ENCODE results near the gene MOK. TPM values are rescaled to one million over a fixed set of nuclear protein-coding genes. Genes with fewer than 3 reads are reported as not detected.
A peak's percentile ranks its signal among the peaks of the same experiment; 100 is the strongest.

Gene MOK
- total RNA-seq, 2 donors from 2014 or later = 60.3 to 102 TPM

DNA sequence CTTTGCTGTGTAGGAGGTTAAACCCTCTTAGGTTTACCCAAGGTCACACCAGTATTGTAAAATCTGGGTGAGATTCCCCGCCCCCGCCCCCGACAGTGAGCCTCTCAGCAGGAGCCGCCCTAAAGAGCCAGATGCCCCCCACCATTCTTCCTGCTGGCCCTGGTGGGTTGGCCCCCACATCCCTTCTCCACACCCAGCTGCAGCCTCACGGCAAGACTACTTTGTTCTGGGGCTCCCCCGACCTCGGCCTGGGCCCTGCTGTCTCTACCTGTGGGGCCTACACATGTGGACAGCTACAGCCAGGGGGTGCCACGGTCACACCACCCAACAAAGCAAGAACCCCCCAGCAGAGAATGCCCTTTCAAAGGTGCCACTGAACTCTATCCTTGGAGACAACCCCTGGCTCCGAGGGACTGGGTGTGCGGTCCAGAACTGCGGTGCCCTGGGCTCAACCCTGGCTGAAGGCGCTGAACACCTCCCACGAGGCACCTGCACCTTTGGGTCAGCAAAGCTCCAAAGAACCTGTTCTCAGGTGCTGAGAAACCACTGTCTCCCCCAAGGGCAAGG is 82.9 kb downstream of the MOK start:
- Mint-ChIP-seq H3K36me3 (ENCODE audit: low read depth) (peaks cover 35% of the 10 kb centered on the region), H3K27me3 (ENCODE audit: insufficient read depth) (no peaks in the 10 kb centered on the region), H3K4me3 (no peak overlapping the region), H3K27ac (no peak overlapping the region), H3K4me1 (peaks cover 27% of the 10 kb centered on the region), H3K9me3 (no peaks in the 10 kb centered on the region)
- TF ChIP-seq, protein P1, sequence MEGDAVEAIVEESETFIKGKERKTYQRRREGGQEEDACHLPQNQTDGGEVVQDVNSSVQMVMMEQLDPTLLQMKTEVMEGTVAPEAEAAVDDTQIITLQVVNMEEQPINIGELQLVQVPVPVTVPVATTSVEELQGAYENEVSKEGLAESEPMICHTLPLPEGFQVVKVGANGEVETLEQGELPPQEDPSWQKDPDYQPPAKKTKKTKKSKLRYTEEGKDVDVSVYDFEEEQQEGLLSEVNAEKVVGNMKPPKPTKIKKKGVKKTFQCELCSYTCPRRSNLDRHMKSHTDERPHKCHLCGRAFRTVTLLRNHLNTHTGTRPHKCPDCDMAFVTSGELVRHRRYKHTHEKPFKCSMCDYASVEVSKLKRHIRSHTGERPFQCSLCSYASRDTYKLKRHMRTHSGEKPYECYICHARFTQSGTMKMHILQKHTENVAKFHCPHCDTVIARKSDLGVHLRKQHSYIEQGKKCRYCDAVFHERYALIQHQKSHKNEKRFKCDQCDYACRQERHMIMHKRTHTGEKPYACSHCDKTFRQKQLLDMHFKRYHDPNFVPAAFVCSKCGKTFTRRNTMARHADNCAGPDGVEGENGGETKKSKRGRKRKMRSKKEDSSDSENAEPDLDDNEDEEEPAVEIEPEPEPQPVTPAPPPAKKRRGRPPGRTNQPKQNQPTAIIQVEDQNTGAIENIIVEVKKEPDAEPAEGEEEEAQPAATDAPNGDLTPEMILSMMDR (conservative IDR thresholded peaks at IDR 0.05) = no peak
- Histone ChIP-seq H3K27ac (ENCODE audit: low read depth, low read length) (no peak overlapping the region), H3K9me3 (ENCODE audit: control insufficient read depth, low read length) (no peaks in the 10 kb centered on the region), H3K36me3 (ENCODE audit: control insufficient read depth, insufficient read depth, low read length) (peaks cover 21% of the 10 kb centered on the region), H3K27me3 (ENCODE audit: control insufficient read depth, insufficient read depth, low read length, poor library complexity, severe bottlenecking) (no peaks in the 10 kb centered on the region), H3K4me3 (ENCODE audit: low read length) (no peak overlapping the region), H3K4me1 (ENCODE audit: control insufficient read depth, insufficient read depth, low read length) (peaks cover 11% of the 10 kb centered on the region), H3K9ac (ENCODE audit: extremely low read depth, low read length, poor library complexity, severe bottlenecking) (no peak overlapping the region)
- peak; percentile 46 for DNase-seq
- WGBS, 2 experiments (ENCODE audit: insufficient coverage in 1 of 2, insufficient read length in 1 of 2) = 92 to 96% methylated on average over 9 to 13 of the region's 13 CpGs

DNA sequence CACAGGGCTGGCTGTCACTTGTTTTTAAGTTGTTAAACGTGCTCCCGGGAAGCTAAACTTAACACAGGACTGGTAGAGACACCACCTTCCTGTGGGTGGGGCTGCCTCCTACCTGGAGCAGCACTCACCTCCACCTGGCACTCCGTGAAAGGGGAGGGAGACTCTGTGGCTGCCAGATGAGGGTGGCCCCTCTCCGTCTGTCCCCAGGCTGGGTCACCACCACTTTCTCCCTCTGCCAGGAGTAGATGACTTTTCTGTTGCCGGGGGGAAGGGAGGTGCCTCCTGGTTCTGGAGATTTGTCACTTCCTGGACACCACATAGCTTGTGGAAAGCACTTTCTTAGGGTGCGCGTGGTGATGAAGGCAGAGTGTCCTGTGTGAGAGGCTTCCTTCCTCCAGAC is 83.9 kb downstream of the MOK start:
- Histone ChIP-seq H3K9me3 (ENCODE audit: control insufficient read depth, low read length) (no peaks in the 10 kb centered on the region), H3K27me3 (ENCODE audit: control insufficient read depth, insufficient read depth, low read length, poor library complexity, severe bottlenecking) (no peaks in the 10 kb centered on the region), H3K4me1 (ENCODE audit: control insufficient read depth, insufficient read depth, low read length) (peaks cover 11% of the 10 kb centered on the region), H3K9ac (ENCODE audit: extremely low read depth, low read length, poor library complexity, severe bottlenecking) (no peak overlapping the region), H3K36me3 (ENCODE audit: control insufficient read depth, insufficient read depth, low read length) (peaks cover 25% of the 10 kb centered on the region), H3K4me3 (ENCODE audit: low read length) (no peak overlapping the region), H3K27ac (ENCODE audit: low read depth, low read length) (no peak overlapping the region)
- H3K27ac Mint-ChIP-seq = no peak overlapping the region
- no peaks in the 10 kb centered on the region for H3K27me3 Mint-ChIP-seq (ENCODE audit: insufficient read depth)
- peak overlapping the region; percentile 18 for H3K4me3 Mint-ChIP-seq
- TF ChIP-seq, protein P1 (conservative IDR thresholded peaks at IDR 0.05) = peak; percentile 37
- peaks cover 30% of the 10 kb centered on the region for H3K4me1 Mint-ChIP-seq
- H3K36me3 Mint-ChIP-seq (ENCODE audit: low read depth) = peaks cover 34% of the 10 kb centered on the region
- 59 to 69% methylated on average over 6 to 7 of the region's 7 CpGs for WGBS, 2 experiments (ENCODE audit: insufficient coverage in 1 of 2, insufficient read length in 1 of 2)
- DNase-seq = peak; percentile 88
- H3K9me3 Mint-ChIP-seq = no peaks in the 10 kb centered on the region

DNA sequence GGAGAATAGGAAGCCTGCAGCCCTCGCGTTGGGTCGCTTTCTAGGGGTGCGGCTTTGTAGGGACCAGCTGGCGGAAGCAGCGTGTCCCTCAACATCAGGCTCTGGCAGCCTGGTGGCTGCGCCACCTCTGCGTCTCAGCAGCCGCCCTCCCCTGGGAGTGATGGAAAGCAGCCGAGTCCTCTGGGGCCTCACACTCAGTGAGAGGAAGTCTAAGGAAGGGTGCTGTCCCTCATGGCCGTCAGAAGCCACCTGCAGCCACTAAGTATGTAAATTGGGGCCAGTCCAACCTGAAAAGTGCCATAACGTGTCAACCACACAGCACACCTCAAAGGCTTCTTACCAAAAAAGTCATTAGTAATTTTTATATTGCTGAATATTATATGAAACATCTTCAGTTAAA is 84.9 kb downstream of the MOK start:
- Mint-ChIP-seq H3K36me3 (ENCODE audit: low read depth) (peaks cover 25% of the 10 kb centered on the region), H3K27me3 (ENCODE audit: insufficient read depth) (no peaks in the 10 kb centered on the region), H3K4me3 (no peak overlapping the region), H3K4me1 (peaks cover 40% of the 10 kb centered on the region), H3K27ac (no peak overlapping the region), H3K9me3 (no peaks in the 10 kb centered on the region)
- no peaks in the 10 kb centered on the region for H3K9me3 ChIP-seq (ENCODE audit: control insufficient read depth, low read length)
- TF ChIP-seq, protein P1 (conservative IDR thresholded peaks at IDR 0.05) = no peak
- no peak overlapping the region for H3K4me3 ChIP-seq (ENCODE audit: low read length)
- no peaks in the 10 kb centered on the region for H3K27me3 ChIP-seq (ENCODE audit: control insufficient read depth, insufficient read depth, low read length, poor library complexity, severe bottlenecking)
- H3K36me3 ChIP-seq (ENCODE audit: control insufficient read depth, insufficient read depth, low read length) = peaks cover 25% of the 10 kb centered on the region
- WGBS, 2 experiments (ENCODE audit: insufficient coverage in 1 of 2, insufficient read length in 1 of 2) = 97% methylated on average over 5 to 11 of the region's 12 CpGs
- H3K9ac ChIP-seq (ENCODE audit: extremely low read depth, low read length, poor library complexity, severe bottlenecking) = no peak overlapping the region
- H3K4me1 ChIP-seq (ENCODE audit: control insufficient read depth, insufficient read depth, low read length) = peaks cover 14% of the 10 kb centered on the region
- no peak for DNase-seq
- no peak overlapping the region for H3K27ac ChIP-seq (ENCODE audit: low read depth, low read length)

Measured in endodermal cell (in vitro differentiated cells).